Left ventricle myocardium inferior (tissue), 1 donor: ENCODE data around the gene FXYD1. TPM values are rescaled to one million over a fixed set of nuclear protein-coding genes. Genes with fewer than 3 reads are reported as not detected.
"Not testable (repeated sequence)": the region's sequence is repeated elsewhere in the genome, so short reads cannot be mapped to it uniquely, and the experiment has no call there.

Source experiments
- DNase-seq: peaks from one replicate; pipeline ENCODE4 v3.0.0-alpha.2; 2020
- H3K27ac ChIP-seq: fragments of 200-600 bp; replicated peaks from 2 replicates; pipeline ENCODE4 v1.8.0; 2021
- H3K27me3 ChIP-seq: fragments of 200-600 bp; 2 replicates; pipeline ENCODE4 v1.8.0; 2021; ENCODE audit warnings: low read depth
- H3K36me3 ChIP-seq: fragments of 200-600 bp; 2 replicates; pipeline ENCODE4 v1.8.0; 2021
- H3K4me1 ChIP-seq: fragments of 200-600 bp; 2 replicates; pipeline ENCODE4 v1.8.0; 2021
- H3K4me3 ChIP-seq: fragments of 200-600 bp; 2 replicates; pipeline ENCODE4 v1.8.0; 2021; ENCODE audit warnings: mild to moderate bottlenecking, moderate library complexity
- H3K9me3 ChIP-seq: fragments of 200-600 bp; replicated peaks from 2 replicates; pipeline ENCODE4 v1.8.0; 2021
- intact Hi-C: fragments of 100-400 bp; cut with micrococcal nuclease; formaldehyde crosslinking; loops from one replicate; pipeline ENCODE4 v1.11.0; 2022
- total RNA-seq: library from RNA; stranded (reverse); fragmentation: NEBNext Ultra II Directional; extraction: Animal tissue kit (Norgen Biotek cat#: 25700); gene quantifications from one replicate; pipeline ENCODE4 v1.2.1, GENCODE V29; 2021
- TF ChIP-seq, protein P1 (sequence below): fragments of 200-600 bp; IDR thresholded peaks from 2 replicates; pipeline ENCODE4 v1.8.0; 2021; ENCODE audit warnings: antibody characterized with exemption, mild to moderate bottlenecking, borderline replicate concordance
- donor health status: DM: no; HTN: yes; CAD: no; lungs with severe emphysema.

Gene FXYD1
- total RNA-seq, 1 donor from 2014 or later = 509 TPM

DNA sequence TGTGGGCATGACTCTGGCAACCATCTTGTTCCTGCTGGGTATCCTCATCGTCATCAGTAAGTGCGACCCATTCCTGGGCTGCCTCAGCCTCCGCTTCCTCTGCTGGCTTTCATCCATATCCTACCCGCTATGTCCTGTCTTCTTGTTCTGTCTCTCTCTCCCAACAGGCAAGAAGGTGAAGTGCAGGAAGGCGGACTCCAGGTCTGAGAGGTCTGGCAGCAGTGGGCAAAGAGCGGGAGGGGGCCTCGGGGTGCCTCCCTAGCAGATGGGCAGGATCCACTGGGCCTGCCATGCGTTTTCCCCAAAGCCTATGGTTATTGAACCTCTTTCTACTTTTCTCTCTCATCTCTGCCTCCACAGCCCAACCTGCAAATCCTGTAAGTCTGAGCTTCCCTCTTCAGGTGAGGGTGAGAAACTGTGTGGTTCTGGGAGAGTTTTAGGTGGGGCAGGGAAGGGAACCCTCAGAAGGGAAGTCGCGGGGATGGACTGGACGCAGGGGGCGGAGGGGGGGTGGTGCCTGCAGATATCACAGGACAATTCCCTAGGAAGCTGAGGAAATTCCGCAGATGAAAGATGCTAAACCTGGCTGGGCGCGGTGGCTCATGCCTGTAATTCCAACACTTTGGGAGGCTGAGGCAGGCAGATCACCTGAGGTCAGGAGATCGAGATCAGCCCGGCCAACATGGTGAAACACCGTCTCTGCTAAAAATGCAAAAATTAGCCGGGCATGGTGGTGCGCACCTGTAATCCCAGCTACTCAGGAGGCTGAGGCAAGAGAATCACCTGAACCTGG, 12.8 kb downstream of the FXYD1 start:
- peaks cover 40% of the 10 kb centered on the region for H3K27me3 ChIP-seq
- intact Hi-C loops = no loop called here
- H3K4me3 ChIP-seq = no peak overlapping the region
- H3K36me3 ChIP-seq = no peaks in the 10 kb centered on the region
- H3K27ac ChIP-seq = no peak overlapping the region
- TF ChIP-seq, protein P1, sequence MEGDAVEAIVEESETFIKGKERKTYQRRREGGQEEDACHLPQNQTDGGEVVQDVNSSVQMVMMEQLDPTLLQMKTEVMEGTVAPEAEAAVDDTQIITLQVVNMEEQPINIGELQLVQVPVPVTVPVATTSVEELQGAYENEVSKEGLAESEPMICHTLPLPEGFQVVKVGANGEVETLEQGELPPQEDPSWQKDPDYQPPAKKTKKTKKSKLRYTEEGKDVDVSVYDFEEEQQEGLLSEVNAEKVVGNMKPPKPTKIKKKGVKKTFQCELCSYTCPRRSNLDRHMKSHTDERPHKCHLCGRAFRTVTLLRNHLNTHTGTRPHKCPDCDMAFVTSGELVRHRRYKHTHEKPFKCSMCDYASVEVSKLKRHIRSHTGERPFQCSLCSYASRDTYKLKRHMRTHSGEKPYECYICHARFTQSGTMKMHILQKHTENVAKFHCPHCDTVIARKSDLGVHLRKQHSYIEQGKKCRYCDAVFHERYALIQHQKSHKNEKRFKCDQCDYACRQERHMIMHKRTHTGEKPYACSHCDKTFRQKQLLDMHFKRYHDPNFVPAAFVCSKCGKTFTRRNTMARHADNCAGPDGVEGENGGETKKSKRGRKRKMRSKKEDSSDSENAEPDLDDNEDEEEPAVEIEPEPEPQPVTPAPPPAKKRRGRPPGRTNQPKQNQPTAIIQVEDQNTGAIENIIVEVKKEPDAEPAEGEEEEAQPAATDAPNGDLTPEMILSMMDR = no peak
- DNase-seq = no peak
- H3K4me1 ChIP-seq = peaks cover 27% of the 10 kb centered on the region
- no peaks in the 10 kb centered on the region for H3K9me3 ChIP-seq

- H3K36me3 ChIP-seq, H3K9me3 ChIP-seq, DNase-seq, intact Hi-C loops, H3K4me3 ChIP-seq, H3K27ac ChIP-seq: not testable (repeated sequence)
- Histone ChIP-seq H3K4me1 (peaks cover 27% of the 10 kb centered on the region), H3K27me3 (peaks cover 45% of the 10 kb centered on the region)
These were observed 14.5 kb downstream of the FXYD1 start for GRCh38 chr19:35153129-35153522.

DNA sequence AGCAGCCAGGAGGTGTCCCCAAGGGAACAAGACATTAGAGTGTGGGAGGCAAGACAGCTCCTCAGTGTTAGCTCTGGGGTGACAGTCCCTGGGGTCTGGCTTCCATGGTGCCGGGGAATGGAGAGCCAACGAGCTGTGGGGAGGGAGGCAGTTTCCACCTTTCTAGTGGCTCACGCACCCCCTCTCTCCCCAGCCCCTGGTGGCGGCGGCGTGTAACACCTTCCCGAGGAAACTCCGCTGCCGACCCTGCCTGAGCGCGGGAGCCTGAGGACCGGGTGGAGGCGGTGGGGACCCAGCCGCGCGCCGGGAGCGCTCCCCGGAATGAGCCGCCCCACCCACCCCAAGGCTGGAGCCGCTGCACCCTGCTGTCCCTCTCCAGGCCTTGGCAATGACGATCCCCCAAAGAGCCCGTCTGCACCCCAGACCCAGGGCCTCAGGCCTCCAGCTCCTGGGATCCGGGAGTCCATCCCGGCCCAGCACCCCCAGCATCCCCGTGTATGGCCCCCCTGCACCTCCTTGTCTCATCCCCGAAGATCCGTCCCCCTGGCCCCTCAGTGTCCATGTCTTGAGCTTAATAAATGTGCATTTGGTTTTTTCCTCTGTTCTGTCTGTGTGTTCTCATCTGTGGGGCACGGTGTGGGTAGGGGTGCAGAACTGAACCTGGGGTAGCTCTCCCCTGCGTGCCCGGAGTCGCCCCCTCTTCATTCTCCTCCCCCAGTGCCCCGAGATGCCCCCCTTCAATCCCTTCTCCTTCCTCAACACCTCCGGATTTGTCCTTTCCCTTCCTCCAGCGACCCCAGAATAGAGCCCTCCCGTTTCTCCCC, 15.3 kb downstream of the FXYD1 start:
- Histone ChIP-seq H3K36me3 (peaks cover 13% of the 10 kb centered on the region), H3K4me3 (peak overlapping the region; percentile 82), H3K27ac (peak overlapping the region; percentile 87), H3K9me3 (no peaks in the 10 kb centered on the region), H3K4me1 (peaks cover 27% of the 10 kb centered on the region), H3K27me3 (peaks cover 45% of the 10 kb centered on the region)
- intact Hi-C loops = no loop called here
- no peak for DNase-seq
- TF ChIP-seq, protein P1 = peak; percentile 61

DNA sequence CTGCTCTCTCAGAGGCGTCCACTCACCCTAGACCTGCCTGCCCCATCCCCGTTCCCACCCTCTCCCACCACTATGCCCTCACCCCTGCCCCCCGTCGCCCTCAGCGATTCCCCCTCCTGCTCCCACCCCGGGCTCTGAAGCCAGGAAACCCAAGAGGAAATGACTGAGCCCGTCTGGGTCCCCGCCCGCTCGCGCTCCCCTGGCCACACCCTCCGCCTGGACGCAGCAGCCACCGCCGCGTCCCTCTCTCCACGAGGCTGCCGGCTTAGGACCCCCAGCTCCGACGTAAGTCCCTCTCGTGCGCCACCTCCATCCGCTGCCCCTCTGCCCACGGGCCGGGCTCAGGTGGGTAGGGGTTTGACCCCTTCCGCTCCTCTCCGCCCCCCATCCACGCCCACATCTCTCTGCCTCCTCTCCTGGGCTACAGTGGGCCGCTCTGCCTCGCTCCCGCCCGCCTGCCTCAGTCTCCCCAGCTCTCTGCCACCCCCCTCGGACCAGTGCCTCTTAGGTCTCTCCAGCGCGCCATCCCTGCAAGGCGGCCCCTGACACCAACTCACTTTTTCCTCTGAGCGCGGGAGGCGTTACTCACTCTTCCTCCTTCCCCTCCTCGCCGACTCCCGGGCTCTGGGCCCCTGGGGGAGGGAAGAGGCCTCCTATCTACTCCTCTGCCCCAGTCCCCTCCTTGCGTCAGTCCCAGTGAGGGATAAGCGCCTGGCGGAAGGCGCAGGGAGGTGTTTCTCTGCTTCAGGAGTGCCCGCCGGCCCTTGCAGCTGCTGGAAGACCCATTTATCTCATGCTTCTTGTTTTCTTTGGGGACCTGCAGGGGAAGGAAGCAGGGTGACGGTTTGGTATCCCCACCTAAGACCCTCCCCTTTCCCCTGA, 16.1 kb downstream of the FXYD1 start, which contains the start of gene FXYD5:
TSS of gene FXYD5 (plus strand) at position 211 of the 882 bp plus-strand sequence. CDS start 816 bp downstream, outside the sequence.
- no peaks in the 10 kb centered on the region for H3K9me3 ChIP-seq
- H3K4me1 ChIP-seq = peaks cover 27% of the 10 kb centered on the region
- TF ChIP-seq, protein P1 = peak; percentile 17
- peak; percentile 72 for DNase-seq
- peak within 1 kb of the TSS; percentile 87 for H3K27ac ChIP-seq
- H3K4me3 ChIP-seq = peak within 1 kb of the TSS; percentile 82
- intact Hi-C loops = no loop called here
- peaks cover 20% of the 10 kb centered on the region for H3K36me3 ChIP-seq
- H3K27me3 ChIP-seq = peaks cover 45% of the 10 kb centered on the region

GRCh38 chr19:35155441-35155840, 16.8 kb downstream of the FXYD1 start:
- Histone ChIP-seq H3K9me3 (no peaks in the 10 kb centered on the region), H3K27ac (peak overlapping the region; percentile 87), H3K4me1 (peaks cover 27% of the 10 kb centered on the region), H3K36me3 (peaks cover 23% of the 10 kb centered on the region), H3K4me3 (peak overlapping the region; percentile 82), H3K27me3 (peaks cover 45% of the 10 kb centered on the region)
- no peak for DNase-seq
- intact Hi-C loops = no loop called here
- TF ChIP-seq, protein P1 = no peak
